Spleen (tissue), 11 donors: Measurements from ENCODE around the gene WNT6. TPM values are rescaled to one million over a fixed set of nuclear protein-coding genes. Genes with fewer than 3 reads are reported as not detected.

Source experiments
- DNase-seq: peaks from one replicate; pipeline ENCODE4 v3.0.0-alpha.2; 2020
- H3K27ac ChIP-seq, 8 donors: fragments of 200-600 bp; sonication (generic) in 7 of 8; 1 replicate in 4 of 8; 2 replicates in 4 of 8; pipeline versions ENCODE4 v1.5.0 to v1.8.0; 2016 to 2021; ENCODE audit warnings: inconsistent platforms in 4 of 8, mild to moderate bottlenecking in 4 of 8, moderate library complexity in 1 of 8
- H3K27me3 ChIP-seq, 7 donors: fragments of 200-600 bp; sonication (generic) in 6 of 7; replicated peaks in 1 of 7; 1 replicate in 4 of 7; 2 replicates in 3 of 7; pipeline versions ENCODE4 v1.5.0 to v1.8.0; 2016 to 2021; ENCODE audit warnings: inconsistent platforms in 3 of 7, mild to moderate bottlenecking in 1 of 7
- H3K36me3 ChIP-seq, 6 donors: fragments of 200-600 bp; sonication (generic) in 5 of 6; 1 replicate in 4 of 6; 2 replicates in 2 of 6; pipeline versions ENCODE4 v1.5.0 to v1.8.0; 2016 to 2021; ENCODE audit warnings: inconsistent platforms in 2 of 6
- H3K4me1 ChIP-seq, 6 donors: fragments of 200-600 bp; sonication (generic) in 5 of 6; 1 replicate in 3 of 6; 2 replicates in 3 of 6; pipeline versions ENCODE4 v1.5.0 to v1.8.0; 2016 to 2021; ENCODE audit warnings: inconsistent platforms in 3 of 6
- H3K4me3 ChIP-seq, 8 donors: fragments of 200-600 bp; sonication (generic) in 7 of 8; 1 replicate in 4 of 8; 2 replicates in 4 of 8; pipeline versions ENCODE4 v1.5.0 to v1.8.0; 2016 to 2021; ENCODE audit warnings: inconsistent platforms in 4 of 8, mild to moderate bottlenecking in 4 of 8, moderate library complexity in 2 of 8
- H3K9me3 ChIP-seq, 8 donors: fragments of 200-600 bp; sonication (generic) in 7 of 8; 1 replicate in 4 of 8; 2 replicates in 4 of 8; pipeline versions ENCODE4 v1.5.0 to v1.8.0; 2016 to 2021; ENCODE audit warnings: inconsistent platforms in 4 of 8
- POLR2A ChIP-seq, 3 donors: fragments of 450-650 bp; IDR thresholded peaks; one replicate each; pipeline ENCODE4 v1.5.1; 2017; ENCODE audit warnings: antibody characterized with exemption in 3 of 3, mild to moderate bottlenecking in 1 of 3
- POLR2AphosphoS5 ChIP-seq, 3 donors: sonication (generic); formaldehyde crosslinking; IDR thresholded peaks; one replicate each; pipeline ENCODE4 v1.5.1; 2017; ENCODE audit warnings: antibody characterized with exemption in 3 of 3
- WGBS, 5 donors: extraction: QIAGEN DNeasy Blood & Tissue Kit in 3 of 5; methylation state at CpG; one replicate each; pipeline versions ENCODE4 v1.1.5 to v1.1.7; 2013 to 2018; 5-methylcytosine and 5-hydroxymethylcytosine counted together
- intact Hi-C: fragments of 100-400 bp; cut with DNase I; formaldehyde crosslinking; loops from one replicate; pipeline ENCODE4 v1.15.0; 2023; ENCODE audit warnings: low total_unique reads
- polyA plus RNA-seq, 3 donors: library from polyadenylated mRNA; stranded (reverse); fragments of 200-250 nt; gene quantifications; one replicate each; pipeline ENCODE4 v1.2.1, GENCODE V29; 2013
- total RNA-seq, 7 donors: library from RNA; depleted of rRNA in 3 of 7; stranded (reverse); fragments of >200 nt in 3 of 7; fragmentation: NEBNext Ultra II Directional in 4 of 7; extraction: Animal tissue kit (Norgen Biotek cat#: 25700) in 4 of 7; gene quantifications; one replicate each; pipeline versions ENCODE4 v1.1.0 to v1.2.1, GENCODE V29; 2016 to 2021
- TF ChIP-seq, protein P1 (sequence below), 11 experiments: fragments of 200-600 bp in 7 of 11; fragments of 450-650 bp in 4 of 11; sonication (generic) in 4 of 11; IDR thresholded peaks in 8 of 11; conservative IDR thresholded peaks in 3 of 11; 1 replicate in 7 of 11; 2 replicates in 4 of 11; pipeline versions ENCODE4 v1.4.0 to v1.8.0; 2016 to 2021; ENCODE audit warnings: antibody characterized with exemption in 11 of 11, inconsistent platforms in 4 of 11, mild to moderate bottlenecking in 1 of 11
- donor health status: healthy with polysubstance abuse.
- donor health status: DM: no; HTN: no; CAD: no; lungs with moderate emphysema.
- donor health status: DM: no; HTN: no; CAD: no.
- donor health status: Bipolar disorder and iron deficiency.
- donor health status: healthy.
- donor health status: DM: no; HTN: no; CAD: no.
- donor health status: DM: yes; HTN: yes; CAD: no.

The WNT6 gene
- total and polyA plus RNA-seq, 10 donors = 1.1 to 10.9 (median 6.7) TPM

DNA sequence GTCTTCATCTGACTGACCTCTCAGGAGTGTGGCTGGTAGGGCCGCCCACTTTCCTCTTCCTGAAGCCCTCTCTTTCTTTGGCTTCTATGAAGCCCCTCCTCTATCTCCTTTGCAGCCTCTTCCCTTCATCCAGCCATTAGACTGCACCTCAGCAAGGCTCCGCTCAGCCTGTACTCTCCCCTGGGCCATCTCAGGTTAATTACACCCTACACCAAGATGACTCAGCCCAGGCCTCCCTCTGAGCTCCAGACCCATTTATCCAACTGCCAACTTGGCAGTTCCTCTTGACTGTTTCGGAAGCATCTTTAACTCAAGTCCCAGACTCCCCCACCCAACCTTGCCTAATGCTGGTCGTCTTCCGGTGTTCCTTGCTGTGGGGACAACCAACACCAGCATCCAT lies 5.8 kb upstream of the WNT6 start:
- Histone ChIP-seq H3K9me3 (no peaks in the 10 kb centered on the region), H3K27ac (no peak overlapping the region), H3K36me3 (no peaks in the 10 kb centered on the region), H3K4me3 (no peak overlapping the region), H3K27me3 (peaks cover 3 to 99% (median 40%) of the 10 kb centered on the region in 7 donors), H3K4me1 (peaks cover under 1 to 28% (median 10%) of the 10 kb centered on the region in 6 donors)
- no peak for TF ChIP-seq POLR2A (IDR thresholded peaks at IDR 0.05)
- TF ChIP-seq POLR2AphosphoS5 (IDR thresholded peaks at IDR 0.05) = no peak
- TF ChIP-seq, protein P1, sequence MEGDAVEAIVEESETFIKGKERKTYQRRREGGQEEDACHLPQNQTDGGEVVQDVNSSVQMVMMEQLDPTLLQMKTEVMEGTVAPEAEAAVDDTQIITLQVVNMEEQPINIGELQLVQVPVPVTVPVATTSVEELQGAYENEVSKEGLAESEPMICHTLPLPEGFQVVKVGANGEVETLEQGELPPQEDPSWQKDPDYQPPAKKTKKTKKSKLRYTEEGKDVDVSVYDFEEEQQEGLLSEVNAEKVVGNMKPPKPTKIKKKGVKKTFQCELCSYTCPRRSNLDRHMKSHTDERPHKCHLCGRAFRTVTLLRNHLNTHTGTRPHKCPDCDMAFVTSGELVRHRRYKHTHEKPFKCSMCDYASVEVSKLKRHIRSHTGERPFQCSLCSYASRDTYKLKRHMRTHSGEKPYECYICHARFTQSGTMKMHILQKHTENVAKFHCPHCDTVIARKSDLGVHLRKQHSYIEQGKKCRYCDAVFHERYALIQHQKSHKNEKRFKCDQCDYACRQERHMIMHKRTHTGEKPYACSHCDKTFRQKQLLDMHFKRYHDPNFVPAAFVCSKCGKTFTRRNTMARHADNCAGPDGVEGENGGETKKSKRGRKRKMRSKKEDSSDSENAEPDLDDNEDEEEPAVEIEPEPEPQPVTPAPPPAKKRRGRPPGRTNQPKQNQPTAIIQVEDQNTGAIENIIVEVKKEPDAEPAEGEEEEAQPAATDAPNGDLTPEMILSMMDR (IDR thresholded peaks at IDR 0.05 in 8 of 11, conservative IDR thresholded peaks at IDR 0.05 in 3 of 11) = no peak
- WGBS, 5 donors = 30 to 47% (median 35%) methylated on average over 5 of the region's 5 CpGs
- peak; percentile 34 for DNase-seq
- intact Hi-C loops = no loop called here

DNA sequence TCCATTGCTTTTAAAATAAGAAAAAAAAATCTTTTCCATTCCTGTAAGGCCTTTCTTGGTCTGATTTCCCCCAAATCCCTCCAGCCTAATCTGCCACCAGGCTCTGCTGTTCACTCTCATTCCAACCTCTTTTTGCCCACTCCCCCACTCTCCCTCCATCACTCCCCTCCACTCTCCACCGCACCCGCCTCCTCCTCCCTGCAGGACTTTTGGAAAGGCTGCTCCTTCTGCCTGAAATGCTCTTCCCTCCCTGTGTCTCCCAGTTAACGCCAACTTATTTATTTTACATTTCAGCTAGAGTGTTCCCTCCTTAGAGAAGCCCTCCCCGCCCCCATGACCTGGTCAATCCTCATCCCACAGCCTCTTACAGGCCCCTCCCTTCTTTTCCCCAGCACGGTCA lies 4.7 kb upstream of the WNT6 start:
- Histone ChIP-seq H3K9me3 (no peaks in the 10 kb centered on the region), H3K27ac (no peak overlapping the region), H3K36me3 (no peaks in the 10 kb centered on the region), H3K27me3 (peaks cover 3 to 99% (median 48%) of the 10 kb centered on the region in 7 donors), H3K4me3 (no peak overlapping the region), H3K4me1 (peaks cover 7 to 39% (median 19%) of the 10 kb centered on the region in 6 donors)
- WGBS, 5 donors = 38 to 54% (median 50%) methylated on average over 5 of the region's 5 CpGs
- DNase-seq = peak; percentile 44
- intact Hi-C loops = no loop called here
- TF ChIP-seq POLR2A (IDR thresholded peaks at IDR 0.05) = no peak
- TF ChIP-seq, protein P1 (IDR thresholded peaks at IDR 0.05 in 8 of 11, conservative IDR thresholded peaks at IDR 0.05 in 3 of 11) = no peak
- TF ChIP-seq POLR2AphosphoS5 (IDR thresholded peaks at IDR 0.05) = no peak

DNA sequence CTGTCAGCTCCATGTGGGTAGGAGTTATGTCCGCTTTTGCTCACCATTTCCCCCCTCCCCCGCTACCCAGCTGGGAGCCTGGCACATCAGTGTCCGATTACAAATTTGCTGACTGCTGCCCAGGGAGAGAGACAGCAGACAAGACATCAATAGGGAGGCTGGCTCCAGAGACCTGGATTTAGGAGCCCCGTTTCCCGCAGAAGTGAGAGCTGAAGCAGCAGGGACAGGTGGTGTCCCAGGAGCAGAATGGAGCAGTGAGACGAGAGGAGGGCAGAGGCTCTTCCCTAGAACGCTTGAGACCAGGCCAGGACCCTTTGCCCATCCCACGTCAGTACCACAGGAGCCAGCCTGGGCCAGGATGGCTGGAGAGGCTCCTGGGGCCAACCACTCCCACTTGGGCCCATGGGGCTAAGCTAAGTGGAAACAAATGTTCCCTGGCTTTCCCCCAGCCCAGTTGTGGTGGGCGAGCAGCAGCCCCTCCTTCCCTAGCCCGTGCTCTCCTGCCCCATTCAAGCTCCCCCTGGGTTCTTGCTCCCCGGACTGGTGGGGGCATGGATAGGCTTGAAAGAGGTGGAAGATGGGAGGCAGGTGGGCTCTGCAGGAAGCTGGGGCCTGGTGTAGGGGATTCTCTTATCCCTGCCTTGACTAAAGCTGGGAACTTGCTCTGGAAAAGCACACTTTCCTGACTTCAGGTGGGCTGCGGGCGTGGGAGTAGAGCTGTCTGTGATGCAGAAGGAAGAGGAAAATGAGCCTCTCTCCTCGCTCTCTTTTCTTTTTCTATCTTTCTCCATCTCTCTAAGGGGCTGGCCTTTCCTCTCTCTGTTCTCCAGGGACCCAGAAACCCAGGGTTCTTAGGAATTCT lies 4.1 kb upstream of the WNT6 start:
- H3K9me3 ChIP-seq = no peaks in the 10 kb centered on the region
- no peak overlapping the region for H3K4me3 ChIP-seq
- H3K27ac ChIP-seq = peak overlapping the region in 4 of 8 donors; percentile 14 to 48 (median 31)
- no peak for TF ChIP-seq POLR2A (IDR thresholded peaks at IDR 0.05)
- TF ChIP-seq POLR2AphosphoS5 (IDR thresholded peaks at IDR 0.05) = no peak
- TF ChIP-seq, protein P1 (IDR thresholded peaks at IDR 0.05 in 8 of 11, conservative IDR thresholded peaks at IDR 0.05 in 3 of 11) = no peak
- DNase-seq = peak; percentile 48
- H3K36me3 ChIP-seq = no peaks in the 10 kb centered on the region
- peaks cover 12 to 46% (median 25%) of the 10 kb centered on the region in 6 donors for H3K4me1 ChIP-seq
- 42 to 51% (median 47%) methylated on average over 12 to 14 of the region's 14 CpGs for WGBS, 5 donors
- peaks cover 3 to 99% (median 52%) of the 10 kb centered on the region in 7 donors for H3K27me3 ChIP-seq
- intact Hi-C loops = no loop called here
